Activated CD8-positive, alpha-beta memory T cell treated with anti-CD3 and anti-CD28 coated beads for 48 hours (primary cell): Measurements from ENCODE around the gene DLG2.

Experiments
- DNase-seq, 3 experiments: peaks; one replicate each; pipeline ENCODE4 v3.0.0-alpha.2; 2020; ENCODE audit warnings: low read depth in 2 of 3, low spot score in 2 of 3

DLG2 gene

GRCh38 chr11:83522911-83523310, 2104.2 kb downstream of the DLG2 start:
- no peak for DNase-seq

- no peak for DNase-seq
Observed at GRCh38 chr11:83521647-83522596, 2105.2 kb downstream of the DLG2 start.

GRCh38 chr11:83520849-83521248, 2106.3 kb downstream of the DLG2 start:
- DNase-seq: no peak

- DNase-seq: no peak
Observed at GRCh38 chr11:83511646-83512045, 2115.5 kb downstream of the DLG2 start.

GRCh38 chr11:83510530-83511460, 2116.3 kb downstream of the DLG2 start:
- no peak for DNase-seq

GRCh38 chr11:83508804-83509203, 2118.3 kb downstream of the DLG2 start:
- no peak for DNase-seq

- DNase-seq: no peak
Observed at GRCh38 chr11:83502041-83502440, 2125.1 kb downstream of the DLG2 start.

- no peak for DNase-seq
Observed at GRCh38 chr11:83493917-83494316, 2133.2 kb downstream of the DLG2 start.

GRCh38 chr11:83493034-83493433, 2134.1 kb downstream of the DLG2 start:
- no peak for DNase-seq

- no peak for DNase-seq
Observed at GRCh38 chr11:83483808-83484207, 2143.3 kb downstream of the DLG2 start.

- DNase-seq: no peak
Observed at GRCh38 chr11:83480811-83481210, 2146.3 kb downstream of the DLG2 start.

- DNase-seq: no peak
Observed at GRCh38 chr11:83480251-83480650, 2146.9 kb downstream of the DLG2 start.

- no peak for DNase-seq
Observed at GRCh38 chr11:83477772-83478171, 2149.4 kb downstream of the DLG2 start.

- no peak for DNase-seq
Observed at GRCh38 chr11:83475760-83476159, 2151.4 kb downstream of the DLG2 start.

- DNase-seq: no peak
Observed at GRCh38 chr11:83473743-83474142, 2153.4 kb downstream of the DLG2 start.

- no peak for DNase-seq
Observed at GRCh38 chr11:83472806-83473205, 2154.3 kb downstream of the DLG2 start.

- no peak for DNase-seq
Observed at GRCh38 chr11:83471831-83472727, 2155.1 kb downstream of the DLG2 start.

GRCh38 chr11:83467837-83468236, 2159.3 kb downstream of the DLG2 start:
- DNase-seq: no peak

- no peak for DNase-seq
Observed at GRCh38 chr11:83464160-83464944, 2162.8 kb downstream of the DLG2 start.

- no peak for DNase-seq
Observed at GRCh38 chr11:83459798-83460197, 2167.3 kb downstream of the DLG2 start.
